Prostate gland (tissue), 2 donors: ENCODE data around the gene LSAMP. TPM values are rescaled to one million over a fixed set of nuclear protein-coding genes. Genes with fewer than 3 reads are reported as not detected.

ENCODE experiments used
- DNase-seq: peaks from one replicate; pipeline ENCODE4 v3.0.0-alpha.2; 2019; ENCODE audit warnings: low spot score
- H3K27ac ChIP-seq, 2 donors: fragments of 200-600 bp; sonication (generic); 2 replicates each; pipeline ENCODE4 v1.5.1; 2017 to 2019
- H3K27me3 ChIP-seq: fragments of 200-600 bp; sonication (generic); replicated peaks from 2 replicates; pipeline ENCODE4 v1.5.1; 2019; ENCODE audit not compliant: insufficient read depth
- H3K36me3 ChIP-seq, 2 donors: fragments of 200-600 bp; sonication (generic); 1 replicate in 1 of 2; 2 replicates in 1 of 2; pipeline versions ENCODE4 v1.5.1 to v1.8.1; 2017 to 2019
- H3K4me1 ChIP-seq: fragments of 200-600 bp; sonication (generic); replicated peaks from 2 replicates; pipeline ENCODE4 v1.5.1; 2019
- H3K4me3 ChIP-seq, 2 donors: fragments of 200-600 bp; sonication (generic); 2 replicates each; pipeline ENCODE4 v1.5.1; 2017 to 2019
- H3K9me3 ChIP-seq: fragments of 200-600 bp; sonication (generic); 2 replicates; pipeline ENCODE4 v1.5.1; 2017
- POLR2A ChIP-seq: fragments of 450-650 bp; IDR thresholded peaks from one replicate; pipeline ENCODE4 v1.6.1; 2016; ENCODE audit warnings: antibody characterized with exemption, mild to moderate bottlenecking
- POLR2AphosphoS5 ChIP-seq: sonication (generic); formaldehyde crosslinking; IDR thresholded peaks from one replicate; pipeline ENCODE4 v1.6.1; 2017; ENCODE audit warnings: antibody characterized with exemption
- WGBS: methylation state at CpG from one replicate; pipeline ENCODE4 v1.1.5; 2018; 5-methylcytosine and 5-hydroxymethylcytosine counted together
- intact Hi-C: fragments of 100-400 bp; cut with DNase I; formaldehyde crosslinking; loops from one replicate; pipeline ENCODE4 v1.14.2; 2022
- total RNA-seq, 2 donors: library from RNA; depleted of rRNA; stranded (reverse); fragments of >200 nt; gene quantifications; one replicate each; pipeline ENCODE4 v1.1.0, GENCODE V29; 2016
- TF ChIP-seq, protein P1 (sequence below), 4 experiments: fragments of 200-600 bp in 2 of 4; fragments of 450-650 bp in 2 of 4; sonication (generic) in 2 of 4; IDR thresholded peaks; 1 replicate in 3 of 4; 2 replicates in 1 of 4; pipeline ENCODE4 v1.5.1; 2016 to 2019; ENCODE audit warnings: antibody characterized with exemption in 4 of 4, mild to moderate bottlenecking in 2 of 4, moderate library complexity in 2 of 4

Gene LSAMP
- total RNA-seq, 2 donors from 2014 or later, result 15.4 to 38.0 TPM

DNA sequence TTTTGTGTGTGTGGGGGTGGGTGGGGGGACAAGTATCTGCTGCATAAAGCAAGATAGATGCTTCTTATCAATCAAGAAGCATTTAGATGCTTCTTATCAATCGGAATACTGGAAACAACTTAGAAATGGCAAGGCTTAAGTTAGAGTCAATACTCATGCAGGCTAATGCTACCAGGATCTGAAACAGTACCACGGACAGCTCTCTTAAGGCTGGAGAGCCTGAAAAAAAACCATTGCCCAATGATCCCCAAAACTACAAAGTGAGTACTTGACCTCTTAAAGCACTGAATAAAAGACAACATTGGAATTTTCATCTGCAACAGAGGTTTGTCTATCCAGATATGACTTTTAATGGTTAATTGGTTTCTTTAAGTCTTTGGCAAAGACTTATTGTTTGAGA, 559.7 kb downstream of the LSAMP start:
- TF ChIP-seq POLR2AphosphoS5, result no peak
- TF ChIP-seq, protein P1, sequence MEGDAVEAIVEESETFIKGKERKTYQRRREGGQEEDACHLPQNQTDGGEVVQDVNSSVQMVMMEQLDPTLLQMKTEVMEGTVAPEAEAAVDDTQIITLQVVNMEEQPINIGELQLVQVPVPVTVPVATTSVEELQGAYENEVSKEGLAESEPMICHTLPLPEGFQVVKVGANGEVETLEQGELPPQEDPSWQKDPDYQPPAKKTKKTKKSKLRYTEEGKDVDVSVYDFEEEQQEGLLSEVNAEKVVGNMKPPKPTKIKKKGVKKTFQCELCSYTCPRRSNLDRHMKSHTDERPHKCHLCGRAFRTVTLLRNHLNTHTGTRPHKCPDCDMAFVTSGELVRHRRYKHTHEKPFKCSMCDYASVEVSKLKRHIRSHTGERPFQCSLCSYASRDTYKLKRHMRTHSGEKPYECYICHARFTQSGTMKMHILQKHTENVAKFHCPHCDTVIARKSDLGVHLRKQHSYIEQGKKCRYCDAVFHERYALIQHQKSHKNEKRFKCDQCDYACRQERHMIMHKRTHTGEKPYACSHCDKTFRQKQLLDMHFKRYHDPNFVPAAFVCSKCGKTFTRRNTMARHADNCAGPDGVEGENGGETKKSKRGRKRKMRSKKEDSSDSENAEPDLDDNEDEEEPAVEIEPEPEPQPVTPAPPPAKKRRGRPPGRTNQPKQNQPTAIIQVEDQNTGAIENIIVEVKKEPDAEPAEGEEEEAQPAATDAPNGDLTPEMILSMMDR (IDR thresholded peaks at IDR 0.05), result no peak
- TF ChIP-seq POLR2A, result no peak
- H3K4me3 ChIP-seq, result no peak overlapping the region
- DNase-seq, result no peak
- H3K36me3 ChIP-seq, result no peaks in the 10 kb centered on the region
- intact Hi-C loops, result no loop called here
- no peaks in the 10 kb centered on the region for H3K9me3 ChIP-seq
- no peak overlapping the region for H3K27ac ChIP-seq
- no peaks in the 10 kb centered on the region for H3K4me1 ChIP-seq
- H3K27me3 ChIP-seq, result no peaks in the 10 kb centered on the region
- 74% methylated on average over 2 of the region's 2 CpGs for WGBS

DNA sequence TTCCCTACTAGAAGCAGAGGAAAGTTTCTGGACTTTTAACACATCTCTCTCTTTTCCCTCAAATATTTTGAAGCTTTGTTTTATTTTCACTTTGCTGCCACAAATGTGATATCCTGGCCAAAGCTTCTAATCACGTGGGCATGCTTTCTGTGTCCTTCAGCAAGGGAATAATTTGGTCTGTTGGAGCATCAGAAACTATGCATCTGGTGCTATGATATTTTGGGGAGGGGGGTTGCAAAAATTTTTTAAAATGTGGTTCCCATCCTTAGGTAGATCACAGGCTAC, 567.7 kb downstream of the LSAMP start:
- WGBS, result 3% methylated on average over 1 of the region's 1 CpG

DNA sequence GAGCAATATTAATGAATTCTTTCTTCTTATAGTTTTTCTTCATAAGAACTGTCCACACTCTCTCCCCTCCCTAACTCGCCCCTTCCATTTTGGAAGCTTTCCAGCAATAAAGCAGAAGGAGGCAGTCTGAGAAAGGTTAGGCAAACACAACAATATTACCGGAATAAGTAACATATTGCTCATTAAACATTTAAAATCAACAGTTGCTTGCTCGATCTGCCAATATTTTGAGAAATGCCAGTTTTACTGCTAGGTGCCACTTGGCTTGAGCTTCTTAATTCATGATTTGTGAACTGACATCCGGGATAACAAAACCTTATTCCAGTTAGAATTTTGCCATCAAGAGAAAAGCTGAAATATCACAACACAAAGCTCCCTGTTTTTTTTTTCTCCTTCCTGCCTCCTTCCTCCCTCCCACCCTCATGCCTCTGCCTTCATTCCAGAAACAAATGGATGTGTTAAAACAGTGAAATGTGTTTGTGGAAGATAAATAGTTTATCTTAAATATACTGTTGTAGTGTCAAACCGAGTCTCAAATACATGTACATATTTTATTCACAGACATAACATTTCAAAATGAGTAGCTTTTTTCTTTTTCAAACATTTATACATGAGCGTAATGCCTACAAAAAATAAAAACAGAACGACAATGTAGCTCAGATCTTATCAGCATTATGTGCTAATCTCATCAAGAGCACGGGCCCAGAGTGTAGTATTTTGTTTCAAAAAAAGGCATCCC, 568.2 kb downstream of the LSAMP start:
- DNase-seq, result peak; percentile 33
- H3K27me3 ChIP-seq, result no peaks in the 10 kb centered on the region
- no peak overlapping the region for H3K27ac ChIP-seq
- H3K4me1 ChIP-seq, result no peaks in the 10 kb centered on the region
- no peak overlapping the region for H3K4me3 ChIP-seq
- no peaks in the 10 kb centered on the region for H3K9me3 ChIP-seq
- intact Hi-C loops, result no loop called here
- WGBS, result 2% methylated on average over 8 of the region's 8 CpGs
- TF ChIP-seq POLR2A (no peak), POLR2AphosphoS5 (peak; percentile 66)
- H3K36me3 ChIP-seq, result no peaks in the 10 kb centered on the region

More for the DNA sequence above, 567.7 kb downstream of the LSAMP start:
- no peak overlapping the region for H3K27ac ChIP-seq
- H3K4me1 ChIP-seq, result no peaks in the 10 kb centered on the region
- intact Hi-C loops, result no loop called here
- H3K4me3 ChIP-seq, result no peak overlapping the region
- no peaks in the 10 kb centered on the region for H3K9me3 ChIP-seq
- DNase-seq, result no peak
- TF ChIP-seq, protein P1 (IDR thresholded peaks at IDR 0.05), result no peak
- TF ChIP-seq POLR2AphosphoS5 (no peak), POLR2A (no peak)
- H3K36me3 ChIP-seq, result no peaks in the 10 kb centered on the region
- H3K27me3 ChIP-seq, result no peaks in the 10 kb centered on the region

DNA sequence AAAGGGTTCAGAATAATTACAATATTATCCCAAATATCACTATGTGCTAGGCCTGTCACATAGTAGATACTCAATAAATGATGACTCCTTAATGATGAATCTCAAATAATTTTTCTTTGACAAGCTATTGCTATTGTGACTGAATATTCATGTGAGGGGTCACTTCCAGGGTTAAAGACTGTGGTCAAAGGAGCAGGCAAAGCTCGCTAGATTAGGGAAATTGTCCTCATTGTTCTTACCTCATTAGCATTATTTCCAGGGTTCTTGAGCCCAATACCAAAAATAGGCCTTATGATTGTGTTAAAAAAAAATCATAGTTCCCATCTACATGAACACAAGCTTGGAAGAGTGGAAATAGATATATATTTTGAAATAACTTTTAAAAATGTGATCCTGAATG, 569.8 kb downstream of the LSAMP start:
- Histone ChIP-seq H3K9me3 (no peaks in the 10 kb centered on the region), H3K27ac (no peak overlapping the region), H3K27me3 (no peaks in the 10 kb centered on the region), H3K4me1 (no peaks in the 10 kb centered on the region), H3K36me3 (no peaks in the 10 kb centered on the region), H3K4me3 (no peak overlapping the region)
- TF ChIP-seq POLR2AphosphoS5 (no peak), POLR2A (no peak)
- TF ChIP-seq, protein P1 (IDR thresholded peaks at IDR 0.05), result no peak
- no peak for DNase-seq
- 90% methylated on average over 1 of the region's 1 CpG for WGBS
- intact Hi-C loops, result no loop called here

DNA sequence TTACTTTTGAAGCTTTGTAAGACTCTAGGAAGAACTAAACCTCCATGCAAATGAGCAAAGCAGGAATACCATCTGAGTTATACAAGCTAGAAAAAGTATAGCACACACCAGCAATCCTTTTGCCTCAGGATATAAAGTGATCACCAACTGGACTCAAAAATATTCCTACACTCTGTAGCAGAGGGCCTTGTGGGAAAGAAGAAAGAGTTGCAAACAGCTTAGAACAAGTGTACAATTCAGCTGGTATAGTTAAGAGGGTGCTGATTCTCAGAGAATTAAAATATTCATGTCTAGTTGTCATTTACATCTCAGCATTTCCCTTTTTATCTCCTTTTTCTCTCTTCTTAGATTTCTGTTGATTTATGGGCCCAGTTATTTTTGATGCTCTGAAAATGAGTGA, 573.6 kb downstream of the LSAMP start:
- Histone ChIP-seq H3K27ac (no peak overlapping the region), H3K4me3 (no peak overlapping the region), H3K27me3 (no peaks in the 10 kb centered on the region), H3K36me3 (no peaks in the 10 kb centered on the region), H3K4me1 (no peaks in the 10 kb centered on the region), H3K9me3 (no peaks in the 10 kb centered on the region)
- intact Hi-C loops, result no loop called here
- no peak for TF ChIP-seq POLR2A
- TF ChIP-seq POLR2AphosphoS5, result no peak
- TF ChIP-seq, protein P1 (IDR thresholded peaks at IDR 0.05), result no peak
- no peak for DNase-seq
